Psoas muscle (tissue), 8 donors: ENCODE measurements around the gene ADORA1. TPM values are rescaled to one million over a fixed set of nuclear protein-coding genes. Genes with fewer than 3 reads are reported as not detected.

Source experiments
- ATAC-seq, 4 donors: fragments of 200-7000 bp; cut with Tn5 transposase; one replicate each; pipeline ENCODE4 v1.9.1; 2020; ENCODE audit warnings: moderate library complexity in 3 of 4, mild to moderate bottlenecking in 2 of 4
- DNase-seq, 2 donors: peaks; one replicate each; pipeline ENCODE4 v3.0.0-alpha.2; 2020
- H3K27ac ChIP-seq: fragments of 200-600 bp; one replicate; pipeline ENCODE4 v1.8.0; 2022
- H3K27me3 ChIP-seq, 3 donors: fragments of 200-600 bp in 1 of 3; one replicate each; pipeline versions ENCODE4 v1.6.1 to v1.8.0; 2013 to 2022; ENCODE audit warnings: low read length in 2 of 3, mild to moderate bottlenecking in 2 of 3, moderate library complexity in 1 of 3; ENCODE audit not compliant: insufficient read depth in 3 of 3
- H3K36me3 ChIP-seq, 2 donors: fragments of 200-600 bp in 1 of 2; one replicate each; pipeline versions ENCODE4 v1.6.1 to v1.8.0; 2013 to 2022; ENCODE audit warnings: low read depth in 1 of 2, mild to moderate bottlenecking in 1 of 2, moderate library complexity in 1 of 2; ENCODE audit not compliant: insufficient read depth in 1 of 2
- H3K4me1 ChIP-seq: fragments of 200-600 bp; one replicate; pipeline ENCODE4 v1.8.0; 2022
- H3K4me3 ChIP-seq: fragments of 200-600 bp; one replicate; pipeline ENCODE4 v1.8.0; 2022; ENCODE audit warnings: mild to moderate bottlenecking
- H3K9me3 ChIP-seq: fragments of 200-600 bp; one replicate; pipeline ENCODE4 v1.8.0; 2022
- CTCF ChIP-seq: fragments of 200-600 bp; IDR thresholded peaks from one replicate; pipeline ENCODE4 v1.8.0; 2022; ENCODE audit warnings: antibody characterized with exemption
- WGBS, 3 donors: extraction: QIAGEN DNeasy Blood & Tissue Kit; methylation state at CpG; one replicate each; pipeline versions ENCODE4 v1.1.6 to v1.1.7; 2013; 5-methylcytosine and 5-hydroxymethylcytosine counted together
- intact Hi-C, 2 donors: fragments of 100-400 bp; cut with DNase I; formaldehyde crosslinking; loops; one replicate each; pipeline versions ENCODE4 v1.11.0 to v1.14.2; 2022
- polyA plus RNA-seq, 3 donors: library from polyadenylated mRNA; stranded (reverse); fragments of 200-250 nt; gene quantifications; one replicate each; pipeline ENCODE4 v1.2.3, GENCODE V29; 2013
- total RNA-seq, 4 donors: library from RNA; stranded (reverse); fragmentation: NEBNext Ultra II Directional in 2 of 4; extraction: Animal tissue kit (Norgen Biotek cat#: 25700) in 2 of 4; gene quantifications; one replicate each; pipeline versions ENCODE4 v1.2.1 to v1.2.4, GENCODE V29; 2021 to 2023
- donor health status: healthy with polysubstance abuse.
- donor health status: DM: no; HTN: no; CAD: no; lungs with moderate emphysema.
- donor health status: Bipolar disorder and iron deficiency.
- donor health status: healthy.
- donor health status: DM: yes; HTN: yes; CAD: no.
- donor health status: DM: no; HTN: no; CAD: no.
- donor health status: DM: no; HTN: no; CAD: no.
- donor health status: DM: yes; HTN: yes; CAD: no.

Gene ADORA1
- total and polyA plus RNA-seq, 7 donors = 1.1 to 10.4 (median 1.8) TPM

GRCh38 chr1:203081465-203082230 is 45.9 kb upstream of the ADORA1 start:
- DNase-seq (no peak), ATAC-seq (no peak)
- WGBS, 3 donors = 46 to 58% (median 49%) methylated on average over 9 of the region's 9 CpGs
- TF ChIP-seq CTCF = no peak
- Histone ChIP-seq H3K36me3 (peaks cover 0 to 21% of the 10 kb centered on the region in 2 donors), H3K27me3 (no peaks in the 10 kb centered on the region), H3K27ac (peak overlapping the region; percentile 81), H3K4me1 (peaks cover 20% of the 10 kb centered on the region), H3K9me3 (no peaks in the 10 kb centered on the region), H3K4me3 (peak overlapping the region; percentile 99)
- intact Hi-C loops = no loop called here

DNA sequence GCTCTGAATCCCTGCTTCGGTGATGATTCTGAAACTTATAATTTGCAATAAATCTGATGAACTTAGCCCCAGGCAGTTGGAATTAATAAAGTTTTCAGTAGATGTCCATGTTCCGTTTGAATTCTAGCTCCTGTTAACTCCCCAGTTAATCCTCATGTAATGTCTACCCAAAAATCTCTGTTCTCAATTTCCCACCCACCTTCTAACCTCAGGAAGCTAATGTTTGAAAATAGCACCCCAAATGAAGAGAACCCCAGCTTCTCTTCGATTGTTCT is 45.4 kb upstream of the ADORA1 start:
- Histone ChIP-seq H3K9me3 (no peaks in the 10 kb centered on the region), H3K4me1 (peaks cover 24% of the 10 kb centered on the region), H3K36me3 (peaks cover 0 to 18% of the 10 kb centered on the region in 2 donors), H3K27me3 (no peaks in the 10 kb centered on the region), H3K4me3 (peak overlapping the region; percentile 99), H3K27ac (peak overlapping the region; percentile 81)
- TF ChIP-seq CTCF = no peak
- intact Hi-C loops = no loop called here
- DNase-seq (no peak), ATAC-seq (no peak)
- WGBS, 3 donors = 38 to 60% (median 50%) methylated on average over 3 of the region's 3 CpGs

DNA sequence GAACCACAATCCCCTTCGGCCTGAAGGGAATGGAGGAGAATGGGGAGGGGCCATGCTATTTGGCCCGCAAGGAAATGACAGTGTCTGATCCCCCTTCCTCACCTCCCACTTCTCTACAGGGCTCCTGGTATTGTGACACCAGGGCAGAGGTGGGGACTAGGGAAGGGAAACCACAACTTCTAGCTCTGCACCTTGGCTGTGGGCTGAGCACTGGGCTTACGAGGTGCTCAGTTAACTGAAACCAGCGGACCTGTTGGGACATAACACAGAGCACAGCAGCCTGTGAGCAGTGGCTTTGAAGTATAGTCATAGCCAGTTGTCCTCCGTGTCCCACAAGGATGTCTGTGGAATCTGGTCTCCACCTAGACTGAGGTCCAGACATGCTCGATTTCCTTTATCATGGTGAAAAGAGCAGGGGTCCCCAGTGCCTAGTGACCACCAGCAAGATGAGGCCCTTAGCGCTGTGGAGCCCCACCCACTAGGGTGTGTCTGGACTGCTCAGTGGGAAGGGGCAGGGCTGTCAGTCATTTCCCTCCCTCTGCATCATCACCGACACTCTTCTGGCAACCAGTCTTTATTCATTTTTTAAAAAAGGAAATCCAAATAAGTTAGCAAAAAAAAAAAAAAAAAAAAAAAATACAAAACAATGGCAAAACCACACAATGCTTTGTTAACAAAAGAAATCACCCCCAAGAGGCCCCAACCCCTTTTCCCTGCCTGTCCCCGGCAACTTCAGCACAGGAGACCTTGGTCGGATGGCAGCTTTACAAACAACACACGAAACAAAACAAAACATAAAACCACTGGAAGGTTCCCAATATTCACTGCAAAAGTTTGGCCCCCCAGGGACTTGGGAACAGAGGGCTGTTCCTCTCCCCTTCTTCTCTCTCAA is 44.7 kb upstream of the ADORA1 start:
- 30 to 39% (median 35%) methylated on average over 11 of the region's 11 CpGs for WGBS, 3 donors
- intact Hi-C loops = no loop called here
- Histone ChIP-seq H3K4me1 (peaks cover 27% of the 10 kb centered on the region), H3K27me3 (no peaks in the 10 kb centered on the region), H3K9me3 (no peaks in the 10 kb centered on the region), H3K27ac (peak overlapping the region; percentile 81), H3K36me3 (peaks cover 0 to 18% of the 10 kb centered on the region in 2 donors), H3K4me3 (peak overlapping the region; percentile 99)
- TF ChIP-seq CTCF = no peak
- DNase-seq (no peak), ATAC-seq (peak in 1 of 4 donors; percentile 16)

- WGBS, 3 donors = 37 to 47% (median 44%) methylated on average over 11 of the region's 11 CpGs
- peak in 2 of 4 donors; percentile 9 to 21 for ATAC-seq
- Histone ChIP-seq H3K4me3 (peak overlapping the region; percentile 99), H3K27ac (peak overlapping the region; percentile 81), H3K36me3 (peaks cover 0 to 18% of the 10 kb centered on the region in 2 donors), H3K9me3 (no peaks in the 10 kb centered on the region), H3K27me3 (no peaks in the 10 kb centered on the region), H3K4me1 (peaks cover 27% of the 10 kb centered on the region)
- peak; percentile 36 for TF ChIP-seq CTCF
- intact Hi-C loops = no loop called here
- DNase-seq = no peak
Observed at GRCh38 chr1:203083463-203083921, 44.0 kb upstream of the ADORA1 start.
